GM18502 (cell line): ENCODE measurements around the gene ZNF181.

ENCODE experiments used
- ATAC-seq: cut with Tn5 transposase; IDR thresholded peaks from one replicate; pipeline ENCODE4 v1.9.1; 2021; ENCODE audit warnings: mild to moderate bottlenecking; ENCODE audit not compliant: unreplicated experiment, poor library complexity

Gene ZNF181

GRCh38 chr19:34744896-34745690, 11.1 kb downstream of the ZNF181 start:
- ATAC-seq = no peak

DNA sequence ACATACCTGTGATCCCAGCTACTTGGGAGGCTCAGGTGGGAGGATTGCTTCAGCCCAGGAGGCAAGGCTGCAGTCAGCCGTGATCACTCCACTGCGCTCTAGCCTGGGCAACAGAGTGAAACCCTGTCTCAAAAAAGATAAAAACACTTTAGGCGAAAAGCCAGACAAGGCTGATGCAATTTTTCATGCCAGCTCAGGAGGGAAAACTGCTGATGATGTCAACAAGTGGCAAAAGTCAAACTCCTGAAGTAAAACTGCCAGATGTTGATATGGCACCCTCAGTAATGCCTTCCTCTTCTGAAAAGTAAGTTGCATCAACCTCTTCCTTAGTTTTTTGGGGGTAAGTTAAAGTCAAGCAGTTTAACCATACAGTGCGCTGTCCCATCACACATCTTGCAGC, 23.4 kb downstream of the ZNF181 start:
- ATAC-seq = no peak

DNA sequence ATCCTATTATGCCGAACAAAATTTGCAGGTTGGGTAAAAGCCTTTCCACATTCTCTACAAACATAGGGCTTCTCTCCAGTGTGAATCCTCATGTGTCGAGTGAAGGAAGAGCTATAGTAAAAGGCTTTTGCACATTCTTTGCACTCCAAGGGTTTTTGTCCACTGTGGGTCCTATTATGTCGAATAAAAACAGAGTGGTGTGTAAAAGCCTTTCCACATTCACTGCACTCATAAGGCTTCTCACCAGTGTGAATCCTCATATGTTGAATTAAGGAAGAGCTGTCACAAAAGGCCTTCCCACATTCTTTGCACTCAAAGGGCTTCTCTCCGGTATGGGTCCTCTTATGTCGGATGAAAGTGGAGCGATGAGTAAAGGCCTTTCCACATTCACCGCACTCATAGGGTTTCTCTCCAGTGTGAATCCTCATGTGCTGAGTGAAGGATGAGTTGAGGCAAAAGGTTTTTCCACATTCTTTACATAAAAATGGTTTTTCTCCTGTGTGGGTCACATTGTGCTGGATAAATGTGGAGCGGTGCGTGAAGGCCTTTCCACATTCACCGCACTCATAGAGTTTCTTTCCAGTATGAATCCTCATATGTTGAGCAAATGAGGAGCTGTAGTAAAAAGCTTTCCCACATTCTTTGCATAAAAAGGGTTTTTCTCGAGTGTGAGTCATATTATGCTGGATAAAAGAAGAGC, 25.3 kb downstream of the ZNF181 start:
- ATAC-seq = no peak

DNA sequence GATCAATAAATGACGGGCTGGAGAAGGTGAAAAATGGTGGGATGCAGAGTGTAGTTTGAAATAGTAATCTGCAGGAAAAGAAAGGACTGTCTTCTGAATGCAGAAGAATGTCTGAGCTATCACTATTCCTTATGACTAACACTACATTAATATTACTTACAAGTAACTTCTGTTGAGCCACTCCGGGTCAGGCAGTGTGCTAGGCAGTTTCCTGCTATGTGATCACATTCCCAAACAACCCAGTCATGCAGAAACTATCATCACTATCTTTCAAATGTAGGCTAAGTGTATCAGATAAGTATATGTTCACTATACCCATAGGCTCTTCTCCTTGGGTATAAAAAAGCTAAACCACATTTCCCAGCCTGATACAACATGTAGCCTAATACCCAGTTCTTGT, 32.3 kb downstream of the ZNF181 start:
- no peak for ATAC-seq

DNA sequence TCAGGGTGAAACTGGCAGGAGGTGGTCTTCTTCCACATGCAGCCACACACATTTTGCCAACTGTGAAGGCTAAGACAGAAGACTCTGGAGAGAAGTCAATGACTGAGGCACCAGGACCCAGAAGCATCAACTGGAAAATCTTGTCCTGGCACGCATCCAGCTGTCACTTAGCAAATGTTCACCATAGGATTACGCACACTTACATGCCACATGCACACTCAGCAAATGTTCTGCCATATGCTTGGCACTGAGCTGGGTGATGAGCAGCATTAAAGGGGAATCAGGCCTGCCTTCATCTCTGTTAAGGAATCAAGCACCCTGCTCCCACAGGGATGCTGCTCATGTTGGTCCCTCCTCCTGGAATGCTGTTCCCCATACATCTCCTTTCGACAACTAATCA, 33.9 kb downstream of the ZNF181 start:
- ATAC-seq = no peak

DNA sequence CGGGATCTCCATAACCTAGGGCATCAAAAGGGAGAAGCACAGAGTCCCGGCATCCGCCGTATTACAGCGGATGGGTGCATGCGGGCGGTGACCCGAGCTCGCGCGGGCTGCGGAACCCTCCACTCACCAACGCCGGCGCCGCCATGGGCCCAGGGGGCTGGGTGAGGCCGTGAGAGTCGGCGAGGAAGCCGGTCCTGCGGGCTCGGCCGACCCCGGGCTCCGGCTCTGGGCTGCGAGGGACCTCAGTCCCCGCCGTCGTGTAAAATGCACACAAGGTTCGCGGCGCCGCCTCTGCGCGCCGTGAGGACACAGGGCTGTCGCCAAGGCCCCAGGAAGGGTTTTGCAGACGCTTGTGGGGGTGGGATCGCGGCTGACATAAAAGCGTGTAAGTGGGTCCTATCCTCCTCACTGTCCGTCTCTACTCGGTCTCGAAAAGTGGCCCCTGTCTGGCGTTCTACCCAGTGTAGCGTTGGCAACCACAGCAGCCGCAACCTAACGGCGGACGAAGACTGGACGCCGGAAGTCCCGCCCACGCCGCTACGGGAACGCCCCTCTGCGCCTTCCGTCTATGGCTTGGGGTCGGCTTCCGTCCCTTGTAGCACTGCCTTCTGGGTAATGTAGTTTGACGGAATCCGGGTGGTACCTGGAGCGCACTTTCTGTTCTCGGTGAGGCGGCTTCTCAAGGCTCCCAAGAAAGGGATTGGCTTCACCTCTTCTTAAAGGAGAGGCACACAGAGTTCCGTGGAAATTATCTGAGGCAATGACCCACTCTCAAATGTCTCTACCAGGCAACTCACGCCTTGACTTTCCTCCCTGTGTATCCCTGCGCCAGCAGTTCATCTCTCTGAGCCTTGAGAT, 38.9 kb downstream of the ZNF181 start, which contains the start of gene ZNF599:
ZNF599 (minus strand) TSS at position 519 of the 858 bp plus-strand sequence; CDS start at position 145, 374 bp downstream.
- ATAC-seq = peak; percentile 98

DNA sequence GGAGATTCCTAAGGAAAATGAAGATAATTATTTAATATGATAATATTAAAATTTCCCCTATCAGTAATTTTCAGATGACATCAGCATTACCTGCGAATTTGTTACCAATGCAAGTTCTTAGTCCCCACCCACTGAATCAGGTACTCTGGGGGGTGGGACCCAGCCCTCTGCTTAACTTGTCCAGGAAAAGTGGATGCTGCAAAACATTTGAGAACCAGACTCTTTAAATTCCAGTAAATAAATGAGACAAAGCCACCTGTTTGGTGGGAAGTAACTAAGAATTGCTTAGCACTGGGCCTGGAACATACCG, 39.5 kb downstream of the ZNF181 start:
- ATAC-seq = no peak

GRCh38 chr19:34774857-34775256, 40.8 kb downstream of the ZNF181 start:
- no peak for ATAC-seq

DNA sequence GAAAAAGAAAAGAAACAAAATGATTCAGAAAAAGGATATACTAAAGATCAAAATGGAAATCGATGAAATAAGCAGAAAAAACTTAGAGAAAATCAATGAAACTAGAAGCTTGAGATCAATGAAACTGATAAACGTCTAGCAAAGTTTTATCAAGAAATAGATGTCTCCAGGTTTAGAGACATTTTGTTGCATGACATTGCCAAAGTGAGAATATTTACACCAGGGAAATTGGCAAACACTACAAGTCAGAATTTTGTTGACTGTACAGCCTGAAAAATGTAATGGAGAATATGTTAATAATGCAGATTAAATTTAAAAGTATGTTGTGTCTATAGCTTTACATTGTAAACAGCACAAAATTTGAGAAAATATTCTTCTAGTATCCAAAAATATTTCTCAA, 44.3 kb downstream of the ZNF181 start:
- ATAC-seq = no peak

DNA sequence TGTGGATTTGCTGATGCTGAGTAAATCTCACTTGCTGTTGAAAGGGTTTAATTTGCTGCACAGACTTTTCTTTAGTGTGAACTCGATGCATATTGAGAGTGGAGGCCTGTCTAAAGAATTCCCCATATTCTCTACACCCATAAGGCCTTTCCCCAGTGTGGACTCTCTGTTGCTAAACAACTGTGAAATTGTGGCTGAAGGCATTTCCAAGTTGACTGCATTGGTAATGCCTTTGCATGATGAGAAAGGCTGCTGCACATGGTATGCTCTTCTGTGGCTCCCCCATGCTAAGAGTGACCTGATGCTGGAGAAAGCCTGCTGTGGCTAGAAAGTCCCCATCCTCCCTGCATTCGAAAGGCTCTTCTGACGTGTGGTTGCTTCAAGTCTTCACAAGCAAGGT, 45.6 kb downstream of the ZNF181 start:
- ATAC-seq = no peak

DNA sequence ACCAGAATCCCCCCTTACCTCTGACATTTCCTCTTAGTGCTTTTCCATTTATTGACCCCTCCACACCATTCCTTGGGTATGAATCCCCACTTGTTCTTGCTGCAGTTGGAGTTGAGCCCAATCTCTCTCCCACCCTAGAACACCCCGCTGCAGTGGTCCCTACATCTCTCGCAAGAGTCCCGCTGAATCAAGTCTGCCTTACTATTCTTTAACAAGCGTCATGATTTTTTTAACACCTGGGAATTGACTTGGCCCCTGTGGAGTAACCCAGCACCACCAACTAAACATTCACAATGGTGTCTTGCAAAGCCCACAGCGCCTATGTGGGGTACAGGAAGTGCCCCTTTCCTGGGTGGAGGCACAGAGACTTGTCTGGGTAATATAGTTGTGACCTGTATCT, 52.2 kb downstream of the ZNF181 start:
- no peak for ATAC-seq

DNA sequence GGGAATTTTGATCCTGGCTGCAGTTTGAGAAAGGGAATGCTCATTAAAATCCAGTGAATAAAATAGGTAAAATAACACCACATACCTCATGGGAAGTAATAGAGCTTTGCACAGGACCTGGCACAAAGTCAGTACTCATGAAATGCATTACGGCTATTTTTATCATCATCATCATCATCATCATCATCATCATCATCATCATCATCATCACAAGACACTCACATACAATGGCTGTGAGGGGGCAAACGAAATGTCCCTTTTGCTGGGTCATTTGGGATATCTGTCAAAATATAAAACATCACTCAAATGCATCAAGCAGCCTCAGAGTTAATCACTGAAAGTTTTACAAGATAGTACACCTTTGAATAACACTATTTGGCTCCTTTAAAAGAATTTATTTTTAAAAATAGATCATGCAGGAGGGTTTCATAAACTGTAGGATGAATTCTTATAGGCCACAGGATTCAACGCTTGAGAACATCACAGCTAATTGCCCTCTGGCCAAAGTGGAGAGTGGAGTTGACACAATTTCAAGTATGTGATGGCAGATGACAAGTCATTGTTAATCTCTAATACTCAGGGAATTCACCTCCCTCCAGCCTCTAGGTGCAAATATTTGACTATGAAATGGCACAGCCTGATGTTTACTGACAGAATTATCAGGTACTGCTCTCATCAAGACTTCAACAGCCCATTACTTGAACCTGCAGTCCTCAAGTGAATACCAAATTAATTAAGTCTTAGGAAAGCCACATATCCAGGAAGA, 53.2 kb downstream of the ZNF181 start:
- no peak for ATAC-seq

- no peak for ATAC-seq
These were observed 54.0 kb downstream of the ZNF181 start for GRCh38 chr19:34788074-34788473.

GRCh38 chr19:34793565-34793964, 59.5 kb downstream of the ZNF181 start:
- no peak for ATAC-seq

GRCh38 chr19:34794066-34794960, 60.3 kb downstream of the ZNF181 start:
- ATAC-seq = no peak
